ENCODE results near the gene PIPOX. TPM values are rescaled to one million over a fixed set of nuclear protein-coding genes. Genes with fewer than 3 reads are reported as not detected.

Gene PIPOX
- total RNA-seq, 1 donor, result 1.7 TPM

DNA sequence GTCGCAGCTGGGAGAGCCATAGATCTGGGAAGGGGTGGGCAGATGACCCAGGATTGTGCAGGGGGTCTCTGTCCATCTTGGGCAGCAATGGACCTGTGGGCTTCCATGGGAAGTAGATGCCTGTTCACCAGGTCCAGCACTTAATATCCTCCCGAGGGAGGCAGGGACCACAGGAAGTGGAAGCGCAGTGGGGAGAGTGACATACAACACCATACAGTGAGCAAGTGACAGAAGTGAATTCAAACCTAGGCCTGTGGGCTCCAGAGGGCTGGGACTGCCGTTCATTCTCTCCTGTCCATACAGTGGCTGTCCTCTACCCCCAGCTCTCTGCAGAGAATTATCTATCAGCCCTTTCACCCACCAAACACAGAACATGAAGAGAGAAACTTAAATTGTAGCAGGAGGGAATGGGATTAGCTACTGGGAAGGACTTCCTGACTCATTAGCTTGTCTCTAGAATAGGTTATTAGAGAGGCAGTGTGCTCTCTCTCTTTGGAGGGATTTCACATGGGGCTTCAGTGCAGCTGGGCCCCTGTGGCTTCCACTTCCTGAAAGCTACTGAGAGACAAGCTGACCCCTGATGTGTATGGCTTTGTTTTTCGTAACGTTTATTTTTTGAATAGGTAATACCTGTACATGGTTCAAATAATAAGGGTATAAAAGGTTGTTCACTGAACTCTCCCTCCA, 24.0 kb upstream of the PIPOX start:
- TF ChIP-seq CTCF (IDR thresholded peaks at IDR 0.05; ENCODE audit: insufficient read depth, low read depth, low read length), result no peak
- DNase-seq (ENCODE audit: low read depth), result no peak
- no peak overlapping the region for H3K4me3 ChIP-seq (ENCODE audit: low read depth, low read length)

DNA sequence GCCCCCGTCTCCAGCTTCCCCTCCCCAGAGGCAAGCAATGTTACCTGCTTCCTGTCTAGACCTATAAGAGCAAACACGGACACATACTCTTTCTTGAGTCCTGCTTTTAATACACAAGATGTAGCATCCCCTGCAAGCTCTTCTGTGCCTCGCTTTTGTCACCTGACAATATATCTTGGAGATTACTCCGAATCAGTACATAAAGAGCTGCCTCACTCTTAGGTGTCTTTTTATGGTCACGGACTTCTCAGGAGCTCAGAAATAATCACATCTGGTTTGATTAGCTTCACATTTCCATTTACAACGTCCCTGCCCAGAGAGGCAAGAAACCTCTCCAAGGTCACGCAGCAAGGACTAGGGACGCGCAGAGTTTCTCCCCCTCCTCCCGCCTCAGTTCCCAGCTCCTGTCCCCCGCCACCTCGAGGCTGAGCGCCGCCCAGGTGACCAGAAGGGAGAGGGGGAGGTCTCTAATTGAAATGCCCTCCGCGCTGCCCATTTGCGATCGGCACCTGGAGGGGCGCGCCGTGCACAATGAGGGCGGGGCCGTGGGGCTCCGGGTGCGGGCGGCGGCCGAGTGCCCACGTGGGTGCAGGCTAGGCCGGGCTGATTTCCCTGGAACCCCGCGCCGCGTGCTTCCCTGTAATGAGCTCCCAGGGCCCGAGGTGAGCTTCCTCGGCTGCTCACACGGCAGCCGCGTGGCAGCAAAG, 23.3 kb upstream of the PIPOX start:
- no peak for DNase-seq (ENCODE audit: low read depth)
- no peak for TF ChIP-seq CTCF (IDR thresholded peaks at IDR 0.05; ENCODE audit: insufficient read depth, low read depth, low read length)
- H3K4me3 ChIP-seq (ENCODE audit: low read depth, low read length), result no peak overlapping the region

DNA sequence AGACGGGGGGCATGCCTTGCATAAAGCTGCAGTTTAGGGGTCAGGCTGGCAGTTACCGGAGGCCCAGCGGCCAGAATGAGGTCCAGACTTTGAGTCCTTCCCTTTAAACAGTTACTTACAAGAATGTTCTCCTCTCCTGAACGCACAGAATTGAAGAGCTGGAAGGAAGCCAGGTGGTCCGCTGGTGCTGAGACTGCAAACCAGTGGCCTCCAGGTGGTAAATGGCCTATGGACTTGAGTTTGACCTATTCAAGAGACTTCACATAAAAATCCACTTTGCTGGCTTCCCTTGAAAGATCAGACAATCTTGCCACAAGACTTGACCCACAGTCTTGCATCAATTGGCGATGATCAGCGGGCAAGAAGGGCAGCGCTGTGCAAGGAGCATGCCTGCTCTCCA, 22.4 kb upstream of the PIPOX start:
- DNase-seq (ENCODE audit: low read depth), result no peak
- no peak overlapping the region for H3K4me3 ChIP-seq (ENCODE audit: low read depth, low read length)
- no peak for TF ChIP-seq CTCF (IDR thresholded peaks at IDR 0.05; ENCODE audit: insufficient read depth, low read depth, low read length)

DNA sequence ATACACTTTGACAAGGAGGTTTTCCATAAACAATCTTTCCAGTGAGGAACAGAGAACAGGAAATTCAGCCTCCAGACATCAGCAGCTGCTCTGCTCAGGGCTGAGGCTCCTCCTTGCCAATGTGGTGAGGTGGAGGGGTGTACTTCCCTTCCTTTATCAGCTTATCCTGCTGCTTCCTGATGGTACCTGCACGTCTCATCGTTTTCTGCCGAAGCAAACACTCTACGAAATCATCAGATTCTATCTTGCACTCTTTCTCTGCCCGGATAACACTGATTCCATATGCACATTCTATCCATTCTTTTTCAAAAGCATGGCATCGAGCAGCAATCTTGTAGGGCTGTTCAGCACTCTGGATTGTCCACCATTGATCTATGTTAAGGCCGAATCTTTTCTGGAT, 21.7 kb upstream of the PIPOX start:
- H3K4me3 ChIP-seq (ENCODE audit: low read depth, low read length), result no peak overlapping the region
- no peak for DNase-seq (ENCODE audit: low read depth)
- TF ChIP-seq CTCF (IDR thresholded peaks at IDR 0.05; ENCODE audit: insufficient read depth, low read depth, low read length), result no peak

- no peak for DNase-seq (ENCODE audit: low read depth)
- H3K4me3 ChIP-seq (ENCODE audit: low read depth, low read length), result no peak overlapping the region
- no peak for TF ChIP-seq CTCF (IDR thresholded peaks at IDR 0.05; ENCODE audit: insufficient read depth, low read depth, low read length)
These were observed 20.9 kb upstream of the PIPOX start for GRCh38 chr17:29022074-29022473.

- TF ChIP-seq CTCF (IDR thresholded peaks at IDR 0.05; ENCODE audit: insufficient read depth, low read depth, low read length), result no peak
- H3K4me3 ChIP-seq (ENCODE audit: low read depth, low read length), result no peak overlapping the region
- DNase-seq (ENCODE audit: low read depth), result no peak
These were observed 18.5 kb upstream of the PIPOX start for GRCh38 chr17:29024316-29024952.
